Transverse colon (tissue), 4 donors: ENCODE measurements around the gene CSKMT.

Experiments used
- EP300 ChIP-seq: sonication (generic); formaldehyde crosslinking; IDR thresholded peaks from one replicate; pipeline ENCODE4 v1.6.1; 2017; ENCODE audit warnings: antibody characterized with exemption, low read depth
- POLR2A ChIP-seq: fragments of 450-650 bp; IDR thresholded peaks from one replicate; pipeline ENCODE4 v1.6.1; 2016; ENCODE audit warnings: antibody characterized with exemption, mild to moderate bottlenecking, moderate library complexity
- POLR2AphosphoS5 ChIP-seq, 3 donors: sonication (generic); formaldehyde crosslinking; IDR thresholded peaks; one replicate each; pipeline ENCODE4 v1.6.1; 2016; ENCODE audit warnings: antibody characterized with exemption in 3 of 3
- TF ChIP-seq, protein P1 (sequence below), 5 experiments: fragments of 200-600 bp in 3 of 5; fragments of 450-650 bp in 2 of 5; sonication (generic) in 3 of 5; IDR thresholded peaks; 1 replicate in 2 of 5; 2 replicates in 3 of 5; pipeline ENCODE4 v1.5.1; 2016 to 2017; ENCODE audit warnings: antibody characterized with exemption in 5 of 5, inconsistent platforms in 3 of 5, mild to moderate bottlenecking in 2 of 5, moderate library complexity in 1 of 5

GRCh38 chr11:62671236-62671607, 6.1 kb downstream of the CSKMT start:
- TF ChIP-seq, protein P1, sequence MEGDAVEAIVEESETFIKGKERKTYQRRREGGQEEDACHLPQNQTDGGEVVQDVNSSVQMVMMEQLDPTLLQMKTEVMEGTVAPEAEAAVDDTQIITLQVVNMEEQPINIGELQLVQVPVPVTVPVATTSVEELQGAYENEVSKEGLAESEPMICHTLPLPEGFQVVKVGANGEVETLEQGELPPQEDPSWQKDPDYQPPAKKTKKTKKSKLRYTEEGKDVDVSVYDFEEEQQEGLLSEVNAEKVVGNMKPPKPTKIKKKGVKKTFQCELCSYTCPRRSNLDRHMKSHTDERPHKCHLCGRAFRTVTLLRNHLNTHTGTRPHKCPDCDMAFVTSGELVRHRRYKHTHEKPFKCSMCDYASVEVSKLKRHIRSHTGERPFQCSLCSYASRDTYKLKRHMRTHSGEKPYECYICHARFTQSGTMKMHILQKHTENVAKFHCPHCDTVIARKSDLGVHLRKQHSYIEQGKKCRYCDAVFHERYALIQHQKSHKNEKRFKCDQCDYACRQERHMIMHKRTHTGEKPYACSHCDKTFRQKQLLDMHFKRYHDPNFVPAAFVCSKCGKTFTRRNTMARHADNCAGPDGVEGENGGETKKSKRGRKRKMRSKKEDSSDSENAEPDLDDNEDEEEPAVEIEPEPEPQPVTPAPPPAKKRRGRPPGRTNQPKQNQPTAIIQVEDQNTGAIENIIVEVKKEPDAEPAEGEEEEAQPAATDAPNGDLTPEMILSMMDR (IDR thresholded peaks at IDR 0.05): no peak
- no peak for TF ChIP-seq EP300
- no peak for TF ChIP-seq POLR2AphosphoS5 (IDR thresholded peaks at IDR 0.05)
- no peak for TF ChIP-seq POLR2A
